GM21528 (cell line): ENCODE measurements around the gene GGT5.
"Not testable (repeated sequence)": the region's sequence is repeated elsewhere in the genome, so short reads cannot be mapped to it uniquely, and the experiment has no call there.

Experiments
- ATAC-seq: cut with Tn5 transposase; IDR thresholded peaks from one replicate; pipeline ENCODE4 v1.9.1; 2021; ENCODE audit warnings: mild to moderate bottlenecking, moderate library complexity; ENCODE audit not compliant: unreplicated experiment, low FRiP score

Gene GGT5

DNA sequence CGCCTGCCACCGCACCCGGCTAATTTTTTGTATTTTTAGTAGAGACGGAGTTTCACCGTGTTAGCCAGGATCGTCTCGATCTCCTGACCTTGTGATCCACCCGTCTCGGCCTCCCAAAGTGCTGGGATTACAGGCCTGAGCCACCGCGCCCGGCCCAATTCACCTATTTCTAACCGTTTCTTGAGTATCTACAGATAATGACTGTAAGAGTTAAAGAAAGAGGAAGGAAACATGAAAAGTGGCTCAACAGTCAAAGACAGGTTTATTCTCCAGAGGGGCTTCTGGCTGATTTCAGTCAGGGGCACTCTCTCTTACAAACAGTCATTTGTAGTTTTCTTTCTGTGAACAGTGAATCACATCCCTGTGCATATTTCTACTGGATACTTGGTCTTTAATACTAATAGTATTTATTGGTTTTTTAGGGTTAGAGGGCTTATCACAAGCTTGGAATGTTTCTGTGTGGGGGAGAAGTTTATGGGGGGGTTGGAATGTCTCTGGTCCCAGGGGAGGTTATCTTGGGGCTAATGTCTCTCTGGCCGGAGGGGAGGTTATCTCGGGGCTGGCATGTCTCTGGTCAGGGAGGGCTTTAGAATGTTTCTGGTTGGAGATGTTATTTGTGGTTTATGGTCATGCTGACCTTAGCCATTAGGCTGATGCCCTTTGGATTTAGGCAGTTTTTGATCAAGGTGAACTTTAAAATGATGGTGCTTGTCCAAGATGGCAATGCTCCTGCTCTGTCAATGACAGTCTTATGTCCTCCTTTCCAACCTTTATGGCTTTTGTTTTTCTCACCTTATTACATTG lies 38.2 kb downstream of the GGT5 start:
- not testable (repeated sequence) for ATAC-seq

DNA sequence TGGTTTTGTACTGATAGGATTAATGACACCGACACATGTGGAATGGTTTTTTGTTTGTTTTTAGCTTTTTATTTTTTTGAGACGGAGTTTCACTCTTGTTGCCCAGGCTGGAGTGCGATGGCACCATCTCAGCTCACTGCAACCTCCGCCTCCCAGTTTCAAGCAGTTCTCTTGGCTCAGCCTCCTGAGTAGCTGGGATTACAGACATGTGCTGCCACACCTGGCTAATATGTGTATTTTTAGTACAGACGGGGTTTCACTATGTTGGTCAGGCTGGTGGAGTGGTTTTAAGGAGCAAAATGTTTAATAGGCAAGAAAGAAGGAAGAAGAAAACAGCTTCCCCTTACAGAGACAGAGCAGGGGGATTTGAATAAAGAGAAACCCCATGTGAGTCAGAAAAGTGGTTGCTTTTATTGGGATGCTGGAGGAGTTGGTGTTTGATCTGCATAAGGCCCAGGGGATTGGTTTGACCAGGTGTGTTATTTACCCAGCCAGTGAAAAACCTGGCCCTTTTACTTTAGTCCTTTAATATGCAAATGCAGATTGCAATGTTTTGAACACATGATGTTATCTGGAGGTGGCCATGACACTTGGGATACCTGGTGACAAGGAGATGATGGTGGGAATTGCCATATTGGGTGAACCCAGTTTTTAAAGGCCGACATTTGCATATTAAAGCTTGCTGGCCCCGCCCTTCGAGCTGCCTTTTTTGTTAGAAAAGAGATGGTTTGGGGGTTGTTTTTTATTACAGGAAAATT lies 39.3 kb downstream of the GGT5 start:
- no peak for ATAC-seq

DNA sequence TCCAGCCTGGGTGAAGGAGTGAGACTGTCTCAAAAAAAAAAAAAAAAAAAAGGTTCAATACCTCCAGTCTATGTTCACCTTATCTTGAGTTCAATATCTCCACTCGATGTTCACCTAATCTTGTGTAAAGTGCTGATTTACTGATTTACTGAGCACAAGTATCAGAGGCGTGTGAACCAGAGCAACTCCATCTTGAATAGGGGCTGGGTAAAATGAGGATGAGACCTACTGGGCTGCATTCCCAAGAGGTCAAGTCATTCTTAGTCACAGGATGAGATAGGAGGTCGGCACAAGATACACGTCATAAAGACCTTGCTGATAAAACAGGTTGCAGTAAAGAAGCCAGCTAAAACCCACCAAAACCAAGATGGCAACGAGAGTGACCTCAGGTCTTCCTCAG lies 41.0 kb downstream of the GGT5 start:
- not testable (repeated sequence) for ATAC-seq

DNA sequence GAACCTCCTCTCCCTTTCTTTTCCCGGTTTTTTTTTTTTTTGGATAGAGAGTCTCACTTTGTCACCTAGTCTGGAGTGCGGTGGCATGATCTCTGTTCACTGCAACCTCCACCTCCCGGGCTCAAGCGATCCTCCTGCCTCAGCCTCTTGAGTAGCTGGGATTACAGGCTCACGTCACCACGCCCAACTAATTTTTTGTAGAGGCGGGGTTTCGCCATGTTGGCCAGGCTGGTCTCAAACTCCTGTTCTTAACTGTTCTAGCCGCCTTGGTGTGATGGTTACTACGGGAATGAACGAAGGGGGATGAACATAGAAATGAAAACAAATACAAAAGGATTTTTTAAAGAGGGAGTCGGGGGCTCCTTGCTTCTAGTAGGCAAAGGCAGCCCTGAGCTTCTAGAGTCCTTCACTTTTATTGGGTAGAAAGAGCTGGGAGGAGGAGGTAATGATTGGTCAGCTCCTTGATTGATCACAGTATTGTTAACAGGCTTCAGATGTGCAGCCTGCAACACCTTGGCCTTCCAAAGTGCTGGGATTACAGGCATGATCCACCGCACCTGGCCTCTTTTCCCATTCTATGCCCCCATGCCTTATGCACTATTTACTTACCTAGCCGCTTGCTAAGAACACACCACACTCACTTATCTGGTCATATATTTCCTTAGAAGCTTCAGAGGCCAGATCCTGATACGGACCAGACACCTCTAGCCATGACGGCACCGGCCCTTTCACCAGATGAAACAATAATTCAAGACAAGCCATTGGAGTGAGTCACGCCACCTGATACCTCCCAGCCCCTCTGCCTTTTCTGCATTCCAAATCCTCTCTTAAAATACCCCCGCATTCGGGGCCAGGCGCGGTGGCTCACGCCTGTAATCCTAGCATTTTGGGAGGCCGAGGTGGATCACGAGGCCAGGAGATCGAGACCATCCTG lies 42.9 kb downstream of the GGT5 start:
- no peak for ATAC-seq

DNA sequence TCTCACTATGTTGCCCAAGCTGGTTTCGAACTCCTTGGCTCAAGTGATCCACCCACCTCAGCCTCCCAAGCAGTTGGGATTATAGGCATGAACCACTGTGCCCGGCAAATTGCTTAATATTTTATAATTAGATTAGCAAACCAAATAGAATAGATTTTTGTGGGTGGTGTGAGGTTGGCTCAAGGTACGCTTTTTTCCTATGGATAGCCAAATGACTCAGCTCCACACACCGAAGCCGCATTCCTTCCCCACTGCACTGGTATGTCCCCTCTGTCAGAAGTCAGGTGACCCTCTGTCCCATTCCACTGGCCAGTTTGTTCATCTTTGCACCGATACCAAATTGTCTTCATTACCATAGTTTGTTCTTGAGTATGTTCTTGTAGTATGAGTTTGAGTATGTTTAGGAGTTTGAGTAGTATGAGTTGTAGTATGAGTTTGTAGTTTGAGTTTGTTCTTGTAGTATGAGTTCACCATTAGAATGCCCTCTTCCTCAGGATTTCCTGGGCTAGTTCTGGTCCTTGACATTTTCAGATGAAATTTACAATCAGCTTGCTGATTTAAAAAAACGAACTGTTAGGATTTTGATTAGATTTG lies 44.2 kb downstream of the GGT5 start:
- ATAC-seq: no peak

DNA sequence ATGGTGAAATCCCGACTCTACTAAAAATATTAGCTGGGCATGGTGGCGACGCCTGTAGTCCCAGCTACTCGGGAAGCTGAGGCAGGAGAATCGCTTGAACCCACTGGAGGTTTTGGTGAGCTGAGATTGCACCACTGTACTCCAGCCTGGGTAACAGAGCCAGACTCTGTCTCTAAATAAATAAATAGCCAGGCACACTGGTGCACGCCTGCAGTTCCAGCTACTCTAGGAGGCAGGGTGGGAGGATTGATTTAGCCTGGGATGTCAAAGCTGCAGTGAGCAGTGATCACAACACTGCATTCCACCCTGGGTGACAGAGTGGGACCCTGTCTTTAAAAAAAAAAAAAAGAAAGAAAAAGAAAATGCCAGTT lies 46.2 kb downstream of the GGT5 start:
- no peak for ATAC-seq

DNA sequence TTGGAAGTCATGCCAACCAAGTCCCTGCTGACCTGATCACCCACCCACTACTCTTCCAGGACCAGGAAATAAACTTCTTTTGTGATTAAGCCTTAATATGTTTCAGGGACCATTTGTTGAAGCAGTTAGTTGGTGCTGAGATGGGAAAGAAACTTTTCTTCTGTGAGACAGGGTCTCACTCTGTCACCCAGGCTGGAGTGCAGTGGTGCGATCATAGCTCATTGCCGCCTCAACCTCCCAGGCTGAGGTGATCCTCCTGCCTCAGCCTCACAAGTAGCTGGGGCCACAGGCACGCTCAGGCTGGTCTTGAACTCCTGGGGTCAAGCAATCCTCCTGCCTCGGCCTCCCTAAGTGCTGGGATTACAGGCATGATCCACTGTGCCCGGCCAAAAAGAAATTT lies 53.0 kb downstream of the GGT5 start:
- ATAC-seq: no peak

DNA sequence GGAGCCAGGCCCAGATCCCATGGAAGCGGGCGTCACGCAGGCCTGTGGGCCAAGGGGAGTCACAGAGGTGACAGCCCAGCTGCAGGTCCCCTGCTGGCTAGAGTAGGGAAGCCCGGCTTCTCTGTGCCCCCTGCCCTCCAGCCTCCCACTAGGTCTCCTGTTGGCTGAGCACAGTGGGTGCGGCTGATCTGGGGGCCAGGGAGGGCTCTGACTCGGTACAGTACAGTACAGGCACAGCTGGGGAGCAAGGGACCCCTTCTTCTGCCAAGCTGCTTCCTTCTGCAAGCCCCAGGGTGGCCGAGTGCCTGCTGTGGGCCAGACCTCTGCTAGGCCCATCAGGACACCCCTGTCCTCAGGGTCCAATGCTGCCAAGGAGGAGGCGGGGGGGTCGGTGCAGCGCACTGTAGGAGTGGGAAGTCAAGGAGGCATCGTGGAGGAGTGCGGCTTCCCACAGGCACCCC lies 53.5 kb downstream of the GGT5 start:
- ATAC-seq: no peak

DNA sequence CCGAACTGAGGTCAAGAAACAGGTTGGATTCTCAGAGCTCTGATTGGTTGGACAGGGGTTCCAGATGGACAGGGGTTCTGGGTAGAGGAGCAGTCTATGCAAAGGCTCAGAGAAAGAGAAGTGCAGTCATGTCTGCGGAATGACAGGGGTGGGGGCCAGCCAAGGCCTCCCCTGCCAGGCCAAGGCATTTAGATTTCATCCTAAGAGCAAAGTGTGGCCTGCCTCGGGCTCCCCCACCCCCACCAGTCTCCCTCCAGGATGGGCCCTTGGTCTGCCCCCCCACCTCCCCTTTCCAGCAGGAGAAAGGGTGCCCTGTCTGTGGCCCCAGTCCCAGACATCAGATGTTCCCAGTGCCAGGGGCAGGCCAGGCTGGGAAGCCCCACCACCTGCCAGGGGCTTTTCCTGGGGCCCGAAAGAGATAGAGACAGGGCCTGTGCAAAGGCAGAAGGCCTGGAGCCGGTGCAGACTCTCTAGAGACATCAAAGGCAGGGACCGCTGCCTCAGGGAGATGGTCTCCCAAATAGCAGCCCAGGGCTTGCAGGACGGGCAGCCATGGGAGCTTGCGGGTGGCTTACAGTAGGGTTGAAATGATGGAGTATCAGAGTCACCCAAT lies 54.2 kb downstream of the GGT5 start:
- no peak for ATAC-seq

DNA sequence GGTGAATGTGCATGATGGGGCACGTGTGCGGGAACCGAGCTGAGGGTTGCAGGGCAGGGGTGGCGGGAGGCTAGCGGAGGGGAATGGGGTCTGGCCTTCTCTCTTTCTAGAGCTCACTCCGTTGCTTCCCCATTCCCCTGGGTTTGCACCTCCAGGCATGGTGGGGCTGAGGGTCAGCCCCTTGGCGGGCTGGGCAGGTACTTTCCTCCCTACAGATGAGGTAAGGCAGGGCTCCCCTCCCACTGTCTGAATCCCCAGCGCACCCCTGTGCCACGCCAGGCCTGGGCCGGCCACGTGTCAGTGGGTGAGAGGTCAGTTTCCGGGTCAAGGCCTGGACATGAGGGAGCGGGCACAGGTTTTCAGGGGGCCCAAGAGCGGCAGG lies 54.7 kb downstream of the GGT5 start:
- ATAC-seq: no peak

DNA sequence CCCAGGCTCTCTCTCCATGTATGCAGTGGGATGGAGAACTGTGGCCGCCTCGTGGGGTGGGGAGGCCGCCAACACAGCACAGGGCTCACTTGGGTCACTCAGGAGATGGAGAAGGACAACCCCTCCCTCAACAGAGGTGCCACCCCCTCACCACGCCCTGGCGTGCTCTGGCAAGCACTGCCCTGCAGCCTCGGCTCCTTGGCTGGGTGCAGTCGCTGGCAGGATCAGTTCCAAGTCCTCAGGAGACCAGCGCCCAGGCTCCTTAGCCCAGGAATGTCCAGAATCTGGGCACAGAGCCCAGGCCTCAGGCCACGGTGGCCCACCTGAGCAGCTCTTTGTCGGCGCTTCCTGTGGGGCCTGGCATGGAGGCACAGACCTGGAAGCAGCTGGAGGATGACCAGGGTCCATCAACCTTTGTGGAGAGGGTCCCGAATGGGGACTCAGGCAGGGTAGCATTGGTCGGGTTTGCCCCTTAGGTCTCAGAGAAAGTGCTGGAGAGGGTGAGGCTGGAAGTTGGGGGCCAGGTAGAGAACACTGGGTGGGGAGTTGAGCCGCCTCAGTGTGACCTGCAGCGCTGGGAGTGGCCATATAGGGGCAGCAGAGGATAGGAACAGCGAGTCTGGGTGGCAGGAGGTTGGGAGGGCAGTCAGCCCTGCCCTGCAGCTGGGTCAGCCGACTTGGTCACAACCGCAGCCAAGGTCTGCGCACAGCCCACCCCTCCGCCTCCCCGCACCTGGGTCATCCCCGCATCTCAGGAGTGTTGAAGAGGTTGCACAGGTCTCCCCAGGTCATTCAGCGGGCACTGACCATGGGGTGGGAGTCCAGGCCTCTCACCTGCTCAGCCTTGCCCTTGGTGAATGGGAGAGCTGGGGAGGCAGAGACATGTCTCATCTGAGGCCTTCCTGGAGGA lies 55.4 kb downstream of the GGT5 start:
- no peak for ATAC-seq

DNA sequence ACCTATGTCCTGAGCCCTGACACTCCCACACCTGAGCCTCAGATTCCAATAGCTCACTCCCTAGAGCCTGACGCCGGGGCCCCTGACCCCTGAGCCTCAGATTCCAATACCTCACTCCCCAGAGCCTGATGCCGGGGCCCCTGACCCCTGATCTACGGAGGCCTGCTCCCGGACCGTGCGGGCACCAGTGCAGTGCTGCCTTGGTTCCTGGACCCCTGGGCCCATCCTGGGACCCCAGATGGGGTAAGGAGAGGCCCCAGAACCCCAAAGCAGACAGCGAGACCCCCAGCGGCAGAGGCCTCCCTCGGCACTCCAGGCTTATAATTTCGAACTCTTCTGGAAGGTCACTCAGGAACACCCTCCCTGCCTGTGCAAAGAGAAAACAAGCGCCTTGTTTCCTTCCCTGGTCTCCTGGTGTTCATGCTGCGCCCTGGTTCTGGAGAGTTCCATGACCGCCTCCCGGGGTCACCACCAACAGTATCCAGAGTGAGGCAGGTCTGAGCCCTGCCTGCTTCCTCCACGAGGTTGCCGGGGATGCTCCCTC lies 56.1 kb downstream of the GGT5 start:
- ATAC-seq: no peak

DNA sequence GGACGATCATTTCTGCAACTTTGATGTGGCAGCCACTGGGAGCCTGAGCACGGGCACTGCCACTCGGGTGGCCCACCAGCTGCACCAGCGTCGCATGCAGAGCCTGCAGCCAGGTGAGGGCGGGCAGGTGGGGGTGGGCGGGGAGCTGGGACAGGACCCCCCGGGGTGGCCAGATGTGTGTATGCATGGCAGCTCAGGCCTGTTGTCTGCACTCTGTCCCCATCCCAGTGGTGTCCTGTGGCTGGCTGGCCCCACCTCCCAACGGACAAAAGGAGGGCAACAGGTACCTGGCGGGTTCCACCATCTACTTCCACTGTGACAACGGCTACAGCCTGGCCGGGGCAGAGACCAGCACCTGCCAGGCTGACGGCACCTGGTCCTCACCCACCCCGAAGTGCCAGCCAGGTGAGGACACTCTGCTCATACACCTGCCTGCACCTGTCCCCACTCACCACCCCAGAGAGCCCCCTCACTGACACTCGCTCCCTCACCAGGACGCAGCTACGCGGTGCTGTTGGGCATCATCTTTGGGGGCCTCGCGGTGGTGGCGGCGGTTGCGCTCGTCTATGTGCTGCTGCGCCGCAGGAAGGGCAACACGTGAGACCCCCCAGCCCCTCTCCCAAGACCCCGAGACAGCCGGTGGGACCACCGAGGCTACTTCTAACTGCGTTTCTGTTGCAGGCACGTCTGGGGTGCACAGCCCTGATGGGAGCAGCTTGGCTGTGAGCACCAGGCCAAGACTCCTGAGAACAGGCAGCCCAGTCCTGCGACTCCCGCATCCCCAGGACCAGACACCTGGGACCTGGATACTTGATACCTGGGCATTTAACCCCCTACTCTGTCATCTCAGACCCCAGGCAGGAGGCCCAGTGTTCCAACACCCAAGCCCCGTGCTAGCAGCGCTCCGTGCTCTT lies 56.9 kb downstream of the GGT5 start:
- no peak for ATAC-seq

DNA sequence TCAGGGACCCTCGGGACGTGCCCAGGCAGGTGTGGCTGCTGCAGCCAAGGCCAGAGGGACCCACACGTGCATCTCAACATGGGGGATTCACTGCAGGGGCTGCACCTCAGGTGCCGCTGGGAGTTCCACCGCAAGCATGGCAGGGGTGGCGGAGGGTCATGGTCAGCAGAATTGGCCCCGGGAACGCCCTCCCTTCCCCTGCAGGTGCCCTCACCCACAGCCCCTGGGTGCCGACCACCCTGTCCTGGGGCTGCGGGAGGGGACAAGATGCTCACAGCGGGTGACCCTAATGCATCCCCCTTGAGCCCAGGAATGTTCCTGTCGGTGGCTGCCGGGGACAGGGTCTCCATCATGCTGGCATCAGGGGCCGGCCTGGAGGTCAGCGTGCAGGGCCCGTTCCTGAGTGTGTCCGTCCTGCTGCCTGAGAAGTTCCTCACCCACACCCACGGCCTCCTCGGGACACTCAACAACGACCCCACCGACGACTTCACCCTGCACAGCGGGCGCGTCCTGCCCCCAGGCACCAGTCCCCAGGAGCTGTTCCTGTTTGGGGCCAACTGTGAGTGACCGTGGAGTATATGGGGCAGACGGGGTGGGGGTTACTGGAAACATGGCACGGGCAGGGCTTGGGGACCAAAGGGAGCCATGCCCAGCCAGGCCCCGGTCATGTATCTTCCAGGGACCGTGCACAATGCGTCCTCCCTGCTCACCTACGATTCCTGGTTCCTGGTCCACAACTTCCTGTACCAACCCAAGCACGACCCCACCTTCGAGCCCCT lies 57.8 kb downstream of the GGT5 start:
- no peak for ATAC-seq

DNA sequence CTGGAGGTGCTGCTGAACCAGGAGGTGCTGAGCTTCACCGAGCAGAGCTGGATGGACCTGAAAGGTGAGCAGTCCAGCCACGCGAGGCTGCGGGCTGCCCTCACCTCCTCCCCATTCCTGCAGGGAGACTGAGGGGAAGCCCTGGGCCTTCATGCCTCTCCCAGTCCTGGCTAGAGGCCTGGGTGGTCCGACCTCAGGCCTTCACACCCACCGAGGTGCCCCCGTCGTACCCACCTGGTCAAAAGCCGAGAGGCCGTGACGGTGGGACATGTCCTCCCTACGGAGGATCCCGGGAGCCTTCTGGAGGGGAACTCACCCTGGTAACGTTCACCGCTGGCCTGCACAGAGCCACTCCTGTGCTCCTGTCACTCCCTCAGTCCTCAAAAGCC lies 58.5 kb downstream of the GGT5 start:
- no peak for ATAC-seq

DNA sequence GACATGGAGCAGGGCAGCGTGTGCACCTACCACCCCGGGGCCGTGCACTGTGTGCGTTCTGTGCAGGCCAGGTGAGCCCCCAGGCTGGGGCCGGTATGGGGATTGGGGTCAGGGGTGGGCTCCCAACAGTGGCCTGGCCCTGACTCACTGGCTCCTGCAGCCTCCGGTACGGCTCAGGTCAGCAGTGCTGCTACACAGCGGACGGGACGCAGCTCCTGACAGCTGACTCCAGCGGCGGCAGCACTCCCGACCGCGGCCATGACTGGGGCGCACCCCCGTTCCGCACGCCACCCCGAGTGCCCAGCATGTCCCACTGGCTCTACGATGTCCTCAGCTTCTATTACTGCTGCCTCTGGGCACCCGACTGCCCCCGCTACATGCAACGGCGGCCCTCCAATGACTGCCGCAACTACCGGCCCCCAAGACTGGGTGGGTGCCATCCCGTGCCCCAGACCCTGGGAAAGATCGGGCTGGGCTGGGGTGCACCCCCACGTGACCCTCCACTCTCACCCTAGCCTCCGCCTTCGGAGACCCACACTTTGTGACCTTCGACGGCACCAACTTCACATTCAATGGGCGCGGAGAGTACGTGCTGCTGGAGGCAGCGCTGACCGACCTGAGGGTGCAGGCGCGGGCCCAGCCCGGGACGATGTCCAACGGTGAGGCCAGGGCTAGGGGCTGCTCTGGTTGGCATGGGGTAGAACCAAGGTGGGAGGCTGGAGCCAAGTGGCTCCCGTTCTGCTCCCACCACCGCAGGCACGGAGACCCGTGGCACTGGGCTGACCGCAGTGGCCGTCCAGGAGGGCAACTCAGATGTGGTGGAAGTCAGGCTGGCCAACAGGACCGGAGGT lies 59.2 kb downstream of the GGT5 start:
- no peak for ATAC-seq
